Activated CD8-positive, alpha-beta memory T cell treated with anti-CD3 and anti-CD28 coated beads, Interleukin-2, amount 50 U/mL, for 1 hour (primary cell): ENCODE measurements around the gene ZDHHC11B.

Experiments used
- DNase-seq: peaks from one replicate; pipeline ENCODE4 v3.0.0-alpha.2; 2020; ENCODE audit errors: extremely low read depth

ZDHHC11B gene

DNA sequence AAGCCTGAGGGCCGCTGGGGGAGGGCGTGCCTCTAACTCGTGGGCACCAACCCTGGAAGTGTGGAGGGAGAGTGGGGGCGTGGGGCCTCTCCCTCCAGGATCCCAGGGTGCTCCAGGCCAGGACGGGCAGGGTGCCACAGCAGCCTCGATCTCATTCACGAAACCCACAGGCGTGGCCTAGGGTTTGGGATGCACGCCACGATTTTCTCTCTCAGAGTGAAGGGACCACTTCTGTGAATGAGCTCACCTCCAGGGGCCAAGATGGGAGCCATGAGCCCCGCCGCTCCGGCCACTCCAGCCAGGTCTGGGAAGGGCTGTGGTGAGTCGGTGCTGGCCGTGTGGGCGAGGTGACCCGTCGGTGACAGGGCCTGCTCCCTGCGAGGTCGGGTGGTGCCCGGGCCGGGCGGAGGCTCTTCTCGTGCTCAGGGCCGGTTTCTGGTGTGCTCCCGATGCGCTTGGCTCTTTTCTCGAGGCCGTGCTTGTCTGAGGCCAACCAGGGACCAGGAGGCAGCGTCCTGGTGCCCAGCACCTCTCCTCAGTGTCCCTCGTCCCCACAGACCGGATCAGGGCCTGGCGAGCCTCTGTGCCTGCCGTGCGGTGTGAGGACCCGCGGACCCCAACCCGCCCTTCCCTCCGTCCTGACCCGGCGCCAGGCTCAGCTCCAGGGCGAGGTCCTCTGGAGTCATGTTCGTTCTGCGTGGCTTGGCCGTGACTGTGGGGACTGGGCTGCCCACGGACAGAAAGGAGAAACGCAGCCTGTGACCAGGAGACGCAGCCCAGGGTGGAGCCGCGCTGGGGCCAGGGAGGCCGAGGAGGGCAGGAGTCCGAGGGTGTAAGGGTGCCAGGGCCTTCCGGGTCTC lies 122.4 kb downstream of the ZDHHC11B start:
- DNase-seq: no peak

DNA sequence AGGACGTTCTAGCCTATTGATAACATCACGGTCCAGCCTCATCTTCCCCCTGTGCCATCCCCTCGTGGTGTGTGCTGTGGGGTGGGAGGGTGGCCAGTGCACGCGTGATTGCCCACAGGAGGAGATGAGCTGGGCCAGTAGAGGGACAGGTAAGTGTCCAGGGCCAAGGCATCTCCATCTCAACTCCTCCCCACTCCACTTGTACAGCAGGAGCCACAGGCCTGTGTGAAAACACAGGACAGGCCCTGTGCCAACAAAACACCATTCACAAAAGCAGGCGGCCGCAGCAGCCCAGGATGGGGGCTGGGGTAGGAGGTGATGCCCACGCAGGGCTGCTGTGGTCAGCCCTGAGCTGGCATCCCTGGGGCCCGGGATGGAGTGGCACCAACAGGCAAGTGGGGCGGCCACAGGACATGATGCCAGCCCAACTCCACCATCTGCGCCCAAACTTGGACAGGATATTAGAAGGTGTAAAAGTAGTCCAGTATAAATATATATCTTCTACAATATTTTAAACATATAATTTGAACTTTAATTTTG lies 124.0 kb downstream of the ZDHHC11B start:
- DNase-seq: no peak
